ELR (cell line): ENCODE data around the gene TMEM185B.
"Not testable (repeated sequence)": the region's sequence is repeated elsewhere in the genome, so short reads cannot be mapped to it uniquely, and the experiment has no call there.

Source experiments
- DNase-seq: peaks from one replicate; pipeline ENCODE4 v3.0.0-alpha.2; 2015; ENCODE audit warnings: low read depth

TMEM185B gene

DNA sequence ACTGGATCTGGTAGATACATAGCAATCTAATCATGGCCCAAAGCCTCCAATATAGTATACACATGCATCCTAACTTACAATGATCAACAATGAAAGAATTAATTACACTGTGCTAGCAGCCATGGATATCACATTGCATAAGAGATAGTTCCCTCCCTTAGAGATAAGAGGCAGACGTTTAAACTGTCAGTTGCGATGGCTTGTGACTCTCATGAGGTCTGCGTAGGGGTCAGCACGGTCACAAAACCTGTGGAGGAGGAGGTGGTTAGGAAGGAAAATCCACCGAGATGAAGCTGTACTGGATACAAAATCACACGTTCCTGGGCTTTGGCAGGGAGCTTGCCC, 28.7 kb upstream of the TMEM185B start:
- DNase-seq = no peak

DNA sequence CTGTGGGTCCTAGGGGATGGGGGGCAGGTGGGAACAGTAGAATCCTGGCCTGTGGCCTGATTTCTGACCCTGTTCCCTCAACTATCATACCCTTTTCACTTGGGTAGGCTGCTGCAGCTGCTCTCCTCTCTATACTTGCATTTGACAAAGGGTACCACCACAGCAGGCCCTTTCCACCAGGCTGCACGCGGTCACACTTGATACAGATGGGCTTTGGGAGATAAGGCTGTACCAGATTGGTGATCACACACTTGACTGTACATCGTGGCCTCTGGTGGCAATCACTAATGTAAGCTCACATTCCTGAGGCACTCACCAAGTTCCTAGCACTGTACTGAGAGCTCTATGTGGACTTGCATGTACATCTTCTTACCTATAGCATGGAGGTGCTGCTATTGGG, 27.9 kb upstream of the TMEM185B start:
- DNase-seq = no peak

DNA sequence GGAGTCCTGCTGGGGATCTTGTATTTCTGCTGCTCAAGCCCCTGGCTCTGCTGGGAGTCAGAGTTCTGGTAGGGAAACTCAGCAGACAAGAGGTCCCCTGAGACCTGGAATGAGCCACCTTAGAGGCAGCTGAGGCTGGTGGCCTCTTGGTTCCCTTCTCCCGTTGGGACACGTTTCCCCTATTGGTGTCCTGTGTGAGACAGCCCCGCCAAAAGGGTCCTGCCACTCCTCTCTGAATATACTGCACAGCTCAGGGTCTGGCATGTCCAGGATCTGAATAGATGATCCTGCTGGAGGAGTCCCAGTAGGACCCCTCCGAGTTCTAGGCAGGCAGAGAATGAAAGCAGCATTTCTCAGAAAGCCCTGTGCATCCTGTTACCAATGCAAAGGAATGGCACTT, 27.4 kb upstream of the TMEM185B start:
- no peak for DNase-seq

DNA sequence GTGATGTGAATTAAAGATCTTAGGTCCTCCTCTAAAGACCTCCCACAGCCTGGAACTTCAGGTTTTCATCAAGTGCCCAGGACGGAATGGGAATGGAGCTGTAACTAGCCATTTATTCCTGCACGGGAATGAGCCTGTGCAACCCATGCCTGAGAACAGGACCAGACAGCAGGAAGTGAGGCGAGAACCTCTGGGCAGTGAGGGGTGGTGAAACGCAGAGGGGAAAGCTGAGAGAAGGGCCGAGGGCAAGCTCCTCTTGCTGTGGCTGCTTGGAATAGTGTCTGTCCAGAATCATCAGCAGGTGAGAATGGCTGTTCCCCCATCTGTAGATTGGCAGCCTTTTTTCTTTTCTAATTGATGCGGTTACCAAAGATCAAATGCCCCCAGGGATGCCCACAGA, 24.7 kb upstream of the TMEM185B start:
- DNase-seq = no peak

DNA sequence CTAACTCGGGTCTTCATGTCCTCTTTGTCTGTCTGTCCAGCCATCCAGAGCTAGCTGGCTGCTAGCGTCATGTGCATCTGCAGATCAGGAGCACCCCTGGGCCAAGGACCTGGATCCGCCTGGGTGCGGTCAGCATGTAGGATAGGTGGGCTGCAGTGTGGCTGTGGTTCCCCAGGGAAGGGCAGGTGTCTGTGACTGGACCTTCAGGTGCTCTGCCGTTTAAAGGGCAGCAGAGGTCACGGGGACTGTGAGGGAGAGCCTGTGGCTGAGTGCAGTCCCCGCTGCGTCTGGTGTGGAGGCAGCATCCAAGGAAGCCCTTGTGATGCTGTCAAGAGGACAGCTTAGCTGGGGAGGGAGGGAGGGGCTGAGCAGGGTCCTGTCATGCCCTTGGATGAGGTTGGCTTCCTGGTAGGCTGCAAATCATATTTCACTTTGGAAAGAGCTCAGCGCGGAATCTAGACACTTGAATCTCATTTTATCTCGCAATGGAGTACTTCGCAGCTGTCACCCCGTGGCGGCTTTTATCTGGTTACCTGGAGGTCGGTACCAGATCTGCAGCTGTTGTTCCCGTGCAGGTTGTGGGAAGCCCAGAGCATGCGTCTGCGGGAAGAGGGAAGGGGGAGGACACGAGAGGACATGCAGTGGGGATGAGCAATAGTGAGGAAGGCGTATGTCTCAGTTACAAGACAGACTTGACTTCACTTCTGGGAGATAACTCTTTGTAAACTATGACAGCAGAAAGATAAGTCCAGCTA, 23.5 kb upstream of the TMEM185B start:
- DNase-seq = peak; percentile 36

DNA sequence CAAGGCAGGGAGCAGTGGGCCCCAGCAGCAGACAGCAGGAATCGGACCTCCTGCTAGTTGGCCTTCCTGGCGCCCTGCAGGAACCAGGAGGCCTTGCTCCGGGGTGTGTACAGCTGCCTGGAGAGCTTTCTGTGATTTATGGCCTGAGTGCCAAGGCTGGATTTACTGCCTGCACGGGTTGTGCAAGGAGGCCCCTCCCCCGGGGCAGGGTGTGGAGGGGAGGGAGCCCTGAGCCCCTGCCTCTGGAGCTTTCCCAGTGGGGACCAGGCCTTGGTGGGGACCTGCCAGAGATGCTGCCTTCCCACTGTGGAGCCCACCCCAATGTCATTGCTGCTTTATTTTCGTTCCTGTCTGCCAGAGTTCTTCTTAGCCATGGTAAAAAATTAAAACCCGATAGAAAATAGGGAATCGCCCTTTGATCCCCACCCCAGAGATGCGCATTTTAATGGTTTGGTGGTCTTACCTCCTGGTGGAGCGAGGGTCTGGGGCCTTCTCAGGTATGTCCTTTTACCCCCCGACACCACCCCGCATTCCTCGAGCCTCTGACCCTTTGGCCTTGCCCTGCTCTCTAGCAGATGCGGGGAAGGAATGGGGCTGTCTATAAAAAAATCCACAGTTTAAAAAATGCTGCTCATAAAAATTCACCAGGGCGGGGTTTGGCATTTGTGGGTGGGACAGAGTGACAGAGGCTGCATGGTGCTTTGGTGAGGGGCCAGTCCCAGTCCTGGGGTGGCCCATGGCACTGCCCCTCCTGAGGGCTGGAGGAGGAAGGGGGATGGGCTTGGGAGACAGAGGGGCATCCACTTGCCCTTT, 22.5 kb upstream of the TMEM185B start:
- no peak for DNase-seq

DNA sequence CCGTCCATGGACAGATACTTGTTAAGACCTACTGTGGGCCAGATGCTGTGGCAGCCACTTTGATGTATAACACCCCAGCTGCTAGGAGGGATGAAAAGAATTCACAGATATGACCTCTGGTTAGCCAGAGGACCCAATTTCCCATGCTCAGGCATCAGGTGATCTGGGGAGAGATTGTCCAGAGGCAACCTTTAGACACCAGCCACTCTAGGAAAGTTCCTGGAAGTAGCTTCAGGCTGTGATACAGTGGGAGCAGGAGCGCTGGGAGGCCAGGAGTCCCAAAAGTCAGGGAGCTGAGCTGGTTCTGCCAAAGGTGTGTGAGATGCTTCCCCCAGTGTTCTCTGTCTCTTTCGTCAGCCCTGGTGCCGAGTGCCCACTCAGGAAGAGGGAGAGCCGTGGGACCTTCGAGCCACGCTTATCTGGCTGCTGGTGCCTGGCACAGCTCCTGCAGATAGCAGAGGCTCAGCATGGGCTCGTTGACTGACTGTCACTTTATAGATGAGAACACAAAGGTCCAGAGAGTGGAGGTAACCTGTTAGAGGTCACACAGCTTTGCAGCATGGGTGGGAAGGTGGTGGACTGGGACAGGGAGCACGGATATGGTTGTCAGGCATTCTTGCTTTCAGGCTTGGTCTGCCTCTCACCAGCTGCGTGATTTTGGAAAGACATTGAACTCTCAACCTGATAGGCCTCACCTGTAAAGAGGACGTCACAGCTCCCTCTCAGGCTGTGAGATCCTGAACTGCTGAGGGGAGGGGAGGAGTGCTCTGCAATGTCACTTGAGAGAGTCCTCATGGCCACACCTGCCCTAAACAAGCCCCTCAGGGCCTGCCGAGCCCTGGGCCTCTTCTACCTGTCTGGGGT, 21.7 kb upstream of the TMEM185B start:
- DNase-seq = no peak

DNA sequence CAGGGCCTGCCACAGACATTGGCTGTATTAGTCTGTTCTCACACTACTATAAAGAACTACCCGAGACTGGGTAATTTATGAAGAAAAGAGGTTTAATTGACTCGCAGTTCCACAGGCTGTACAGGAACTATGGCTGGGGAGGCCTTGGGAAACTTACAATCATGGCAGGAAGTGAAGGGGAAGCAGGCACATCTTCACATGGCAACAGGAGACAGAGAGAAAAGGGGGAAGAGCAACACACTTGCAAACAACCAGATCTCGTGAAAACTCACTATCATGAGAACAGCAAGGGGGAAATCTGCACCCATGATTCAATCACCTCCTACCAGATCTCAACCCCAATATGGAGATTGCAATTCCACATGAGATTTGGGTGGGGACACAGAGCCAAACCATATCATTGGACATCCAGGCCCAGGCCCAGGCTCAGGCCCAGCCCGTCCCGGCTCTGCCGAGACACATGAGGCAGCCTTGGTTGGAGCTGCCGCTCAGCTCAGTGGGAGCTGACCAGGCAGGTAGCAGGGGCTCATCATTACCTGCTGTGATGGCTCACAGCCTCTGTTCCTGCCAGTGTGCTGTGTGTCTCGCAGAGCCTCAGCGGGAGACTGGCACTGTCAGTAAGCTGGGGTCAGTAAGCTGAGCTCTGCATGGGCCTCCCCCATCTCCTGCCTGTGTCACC, 20.8 kb upstream of the TMEM185B start:
- no peak for DNase-seq

DNA sequence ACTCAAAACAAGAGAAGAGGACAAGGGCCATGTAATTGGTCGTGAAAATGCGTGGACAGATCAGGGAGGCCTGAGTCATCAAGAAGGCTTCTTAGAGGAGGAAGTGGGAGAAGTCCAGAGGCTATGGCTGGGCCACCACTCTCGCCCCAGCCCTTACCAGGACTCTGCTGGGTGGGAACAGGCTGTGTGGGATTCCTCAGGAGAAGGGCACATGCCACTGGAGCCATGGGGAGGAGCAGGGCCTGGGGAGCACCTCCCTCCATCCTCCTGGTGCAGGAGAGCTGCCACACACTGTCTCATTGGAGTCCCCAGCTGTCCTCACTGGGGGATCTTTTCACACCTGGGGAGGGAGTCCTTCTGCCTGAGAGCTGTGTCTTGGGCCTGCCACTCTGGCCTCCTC, 20.0 kb upstream of the TMEM185B start:
- DNase-seq = peak; percentile 64

DNA sequence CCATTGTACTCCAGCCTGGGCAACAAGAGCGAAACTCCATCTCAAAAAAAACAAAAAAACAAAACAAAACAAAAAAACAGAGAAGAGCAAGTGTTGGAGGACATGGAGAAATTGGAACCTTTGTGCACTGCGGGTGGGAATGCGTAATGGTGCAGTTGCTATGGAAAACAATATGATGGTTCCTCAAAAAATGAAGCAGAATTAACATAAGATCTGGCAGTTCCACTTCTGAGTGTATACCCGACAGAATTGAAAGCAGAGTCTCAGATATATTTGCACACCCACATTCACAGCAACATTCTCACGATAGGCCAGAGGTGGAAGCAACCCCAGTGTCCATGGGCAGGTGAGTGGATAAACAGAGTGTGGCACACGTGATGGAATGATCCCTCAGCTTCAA, 18.5 kb upstream of the TMEM185B start:
- no peak for DNase-seq

DNA sequence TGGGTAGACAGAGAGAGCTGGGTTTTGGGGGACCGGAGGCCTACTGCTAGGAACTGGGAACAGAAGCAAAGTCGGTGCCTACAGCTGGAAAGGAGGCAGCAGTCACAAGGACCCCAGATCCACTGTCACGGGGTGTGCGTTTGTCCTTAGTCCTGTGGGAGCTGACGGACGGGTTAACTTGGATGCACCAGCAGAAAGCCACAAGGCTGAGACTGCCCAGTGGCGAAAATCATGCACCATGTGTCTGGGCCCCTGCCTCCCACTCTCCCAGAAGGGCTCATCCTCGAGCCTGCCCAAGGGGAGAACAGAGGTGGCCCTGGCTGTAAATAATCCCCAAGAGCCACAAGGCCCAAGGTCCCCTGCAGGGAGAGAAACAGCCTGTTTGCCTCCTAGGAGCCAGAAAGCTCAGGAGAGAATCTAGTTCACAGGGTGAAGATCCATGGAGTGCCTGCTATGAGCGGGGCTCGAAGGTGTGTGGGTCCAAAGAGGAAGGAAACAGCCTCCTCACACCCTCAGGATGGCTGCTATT, 17.8 kb upstream of the TMEM185B start:
- no peak for DNase-seq

DNA sequence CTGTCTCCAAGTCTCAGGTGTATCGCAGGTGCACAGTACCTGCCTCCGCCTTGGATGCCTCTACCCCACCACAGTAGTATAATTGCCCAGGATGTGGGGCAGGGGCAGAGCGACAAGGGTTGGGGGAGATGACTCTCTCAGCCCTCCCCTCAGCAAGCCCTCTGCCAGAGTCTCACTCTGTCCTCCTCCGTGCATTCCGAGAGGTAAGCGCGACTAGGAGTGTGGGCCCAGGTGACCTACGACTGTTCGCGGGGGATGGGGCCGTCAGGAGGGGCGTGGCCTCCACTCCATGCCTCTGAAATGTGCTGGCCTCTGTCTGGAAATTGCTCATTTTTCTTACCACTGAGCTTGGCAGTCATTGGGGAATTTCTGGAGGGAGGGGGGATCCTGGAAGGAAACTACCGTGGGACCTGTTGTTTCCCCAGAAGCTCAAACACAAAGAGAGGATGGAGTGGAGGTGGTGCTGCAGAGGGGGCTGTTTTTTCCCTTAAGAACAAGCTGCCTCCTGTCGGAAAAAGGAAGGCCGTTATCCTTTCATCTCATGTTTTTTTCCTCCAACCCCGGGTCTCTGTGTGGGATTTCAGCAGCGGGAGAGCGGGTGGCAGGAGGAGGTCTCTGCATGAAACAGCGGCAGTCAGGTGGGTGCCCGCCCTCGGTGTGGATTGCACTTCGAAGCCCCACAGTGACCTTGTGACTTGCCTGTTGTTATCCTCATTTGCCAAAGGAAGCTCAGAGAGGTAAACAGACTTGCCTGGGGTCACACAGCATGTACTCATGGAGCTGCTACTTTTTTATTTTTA, 16.5 kb upstream of the TMEM185B start:
- DNase-seq = peak; percentile 93

DNA sequence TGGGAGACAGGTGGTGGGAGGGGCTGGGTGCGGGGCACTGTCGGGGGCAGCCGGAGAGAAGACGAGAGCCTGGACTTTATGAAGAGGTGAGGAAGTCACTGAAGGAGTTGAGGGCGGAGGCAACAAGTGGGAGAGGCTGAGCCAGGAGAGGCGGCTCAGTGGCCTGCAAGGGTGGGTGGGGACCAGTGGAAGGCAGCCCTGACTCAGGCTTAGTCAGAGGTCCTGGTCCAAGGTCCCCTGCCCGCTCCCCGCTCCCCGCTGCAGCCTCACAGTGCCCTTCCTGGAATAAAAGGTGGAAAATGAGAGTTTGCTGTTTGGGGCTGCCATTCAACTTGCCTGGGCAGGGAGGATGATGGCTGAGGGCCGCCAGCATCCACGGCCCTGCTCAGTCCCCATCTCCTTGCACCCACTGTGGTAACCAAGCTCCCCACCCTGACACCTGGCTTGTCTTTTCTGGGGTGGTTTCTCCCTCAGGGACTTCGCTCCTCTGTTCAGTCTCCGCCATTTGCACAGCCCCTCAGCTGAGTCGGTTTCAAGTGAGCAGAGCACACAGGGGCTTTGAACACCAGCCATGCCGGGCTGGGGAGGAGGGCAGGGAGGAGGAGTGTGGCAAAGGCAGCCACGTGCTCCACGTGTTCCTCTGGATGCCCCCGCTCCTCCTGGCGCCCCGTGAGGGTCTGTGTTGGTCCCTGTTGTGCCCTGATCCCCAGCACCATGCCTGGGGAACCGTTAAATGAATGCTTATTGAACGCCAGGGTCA, 15.7 kb upstream of the TMEM185B start:
- peak; percentile 98 for DNase-seq

DNA sequence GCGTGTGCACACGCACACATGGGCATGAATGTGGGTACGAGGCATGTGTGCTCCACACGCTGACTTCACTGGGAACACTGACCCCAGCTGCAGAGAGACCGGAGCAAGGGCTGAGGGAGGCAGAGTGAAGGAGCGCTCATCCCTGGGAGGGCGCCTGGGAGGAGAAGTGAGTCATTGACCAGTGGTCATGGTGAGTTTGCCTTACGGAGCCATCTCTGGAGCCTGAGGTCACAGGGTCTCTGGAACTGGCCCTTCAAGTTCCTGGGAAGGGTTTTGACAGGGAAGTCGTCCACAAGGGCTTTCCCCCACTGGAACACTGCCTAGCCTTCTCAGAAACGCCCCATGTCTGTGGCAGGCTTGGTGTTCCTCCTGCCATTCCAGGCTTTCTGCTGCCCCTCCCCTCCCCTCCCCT, 14.3 kb upstream of the TMEM185B start:
- DNase-seq = peak; percentile 97

DNA sequence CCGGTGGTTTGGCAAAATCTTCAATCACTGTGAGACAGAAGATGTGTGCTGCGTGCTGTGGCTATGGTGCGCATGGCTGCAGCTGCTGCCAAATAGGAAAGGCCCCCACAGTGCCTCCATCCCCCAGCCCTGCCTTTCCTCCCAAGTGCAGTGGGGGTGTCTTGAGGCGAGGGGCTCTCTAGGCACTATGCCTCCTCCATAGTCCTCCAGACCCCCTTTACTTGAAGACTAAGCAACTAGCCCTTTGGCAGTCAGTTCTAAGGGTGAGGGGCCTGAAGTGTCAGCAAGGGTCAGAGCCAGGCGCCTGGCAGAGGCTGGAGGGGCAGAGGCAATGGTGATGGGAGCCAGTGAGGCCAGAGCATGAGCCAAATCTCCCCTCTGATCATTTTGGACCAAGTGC, 13.6 kb upstream of the TMEM185B start:
- no peak for DNase-seq

DNA sequence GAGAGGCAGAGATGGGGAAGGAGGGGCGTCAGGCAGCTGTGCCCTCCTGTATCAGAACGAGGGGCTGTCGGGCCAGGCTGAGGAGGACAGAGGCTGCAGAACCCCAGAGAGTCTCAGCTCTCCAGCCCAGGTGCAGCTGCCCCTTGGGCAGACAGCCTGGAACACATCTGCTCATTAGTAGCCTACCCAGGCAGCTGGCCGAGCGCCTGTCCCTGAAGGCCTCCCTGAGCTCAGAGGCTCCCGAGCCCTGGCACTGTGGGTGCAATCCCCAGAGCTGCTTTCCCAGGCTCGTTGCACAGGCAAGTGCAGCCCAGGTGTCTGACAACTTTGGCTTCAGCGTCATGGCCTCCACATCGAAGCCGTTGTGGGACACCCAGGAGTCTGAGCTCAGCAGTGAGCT, 13.1 kb upstream of the TMEM185B start:
- no peak for DNase-seq

DNA sequence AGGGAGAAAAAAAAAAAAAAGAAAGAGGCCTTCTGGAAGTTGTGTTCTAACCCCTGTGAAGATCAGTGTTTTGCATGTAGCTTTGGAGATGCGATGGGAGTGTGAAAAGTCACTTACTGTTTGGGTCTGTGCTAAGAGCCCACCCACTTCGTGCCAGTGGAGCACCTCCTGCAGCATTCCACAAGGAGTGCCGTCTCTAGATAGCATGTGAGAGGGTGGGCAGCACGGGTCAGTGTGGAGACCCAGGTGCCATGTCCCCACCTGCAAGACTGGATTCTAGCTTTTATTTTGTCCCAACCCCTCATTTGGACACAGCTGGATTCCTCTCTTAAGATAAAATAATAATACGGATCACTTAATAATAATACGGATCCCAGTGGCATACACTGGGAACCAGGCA, 12.5 kb upstream of the TMEM185B start:
- no peak for DNase-seq

DNA sequence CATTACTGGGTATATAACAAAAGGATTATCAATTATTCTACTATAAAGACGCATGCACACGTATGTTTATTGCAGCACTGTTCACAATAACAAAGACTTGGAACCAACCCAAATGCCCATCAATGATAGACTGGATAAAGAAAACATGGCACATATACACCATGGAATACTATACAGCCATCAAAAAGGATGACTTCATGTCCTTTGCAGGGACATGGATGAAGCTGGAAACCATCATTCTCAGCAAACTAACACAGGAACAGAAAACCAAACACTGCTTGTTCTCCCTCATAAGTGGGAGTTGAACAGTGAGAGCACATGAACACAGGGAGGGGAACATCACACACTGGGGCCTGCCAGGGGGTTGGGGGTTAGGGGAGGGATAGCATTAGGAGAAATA, 12.0 kb upstream of the TMEM185B start:
- DNase-seq = not testable (repeated sequence)

DNA sequence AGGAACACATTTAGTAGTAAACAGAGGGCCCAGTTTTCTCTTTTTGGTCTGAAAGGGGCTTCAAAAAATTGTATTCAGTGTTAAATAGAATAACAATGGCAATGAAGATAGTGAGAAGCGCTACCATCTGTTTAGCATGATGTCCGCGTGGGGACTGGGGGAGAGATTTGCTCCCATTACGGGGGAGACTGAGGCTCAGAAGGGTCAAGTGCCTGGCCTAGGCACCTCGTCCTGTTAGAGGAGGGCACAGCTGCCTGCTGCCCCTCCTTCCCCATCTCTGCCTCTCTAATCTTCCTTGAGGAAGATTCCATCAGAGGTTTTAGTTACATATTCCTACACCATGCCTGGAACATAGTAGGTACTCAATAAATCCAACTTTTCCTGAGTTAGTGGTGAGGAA, 10.1 kb upstream of the TMEM185B start:
- no peak for DNase-seq

DNA sequence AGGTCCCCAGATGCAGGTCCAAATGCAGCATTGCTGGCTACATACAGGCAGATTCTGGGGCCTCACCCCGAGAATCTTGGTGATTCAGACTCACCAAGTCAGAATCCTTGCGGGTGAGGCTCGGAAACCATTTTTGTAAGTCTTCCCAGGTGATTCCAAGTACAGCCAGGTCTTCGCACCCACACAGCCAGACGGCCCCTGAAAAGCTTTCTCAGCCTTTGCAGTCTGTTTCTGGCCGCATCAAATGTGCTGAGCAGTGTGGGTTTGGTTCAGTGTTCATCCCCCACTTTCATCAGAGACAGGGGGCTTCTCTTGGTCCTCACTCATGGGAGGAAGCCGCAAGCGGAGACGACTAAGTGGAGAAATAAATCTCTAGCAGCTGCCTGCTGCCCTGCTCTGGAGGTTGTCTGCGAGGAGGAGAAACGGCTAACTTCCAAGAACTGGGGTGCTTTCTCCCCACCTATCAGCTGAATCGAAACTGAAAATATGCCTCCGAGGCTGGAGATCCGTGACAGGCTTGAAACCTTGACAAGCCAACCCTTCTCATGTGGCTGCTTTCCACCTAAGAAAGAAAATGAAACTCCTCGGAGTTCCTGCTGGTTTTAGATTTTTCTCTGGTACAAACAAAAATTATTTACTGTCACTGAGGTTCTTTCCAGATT, 8.9 kb upstream of the TMEM185B start:
- no peak for DNase-seq
